EL (cell line): ENCODE measurements around the gene ZNF71.

Source experiments
- DNase-seq: peaks from one replicate; pipeline ENCODE4 v3.0.0-alpha.2; 2016

ZNF71 gene

GRCh38 chr19:56594783-56595547, at the start of gene ZNF71:
Gene ZNF71 (plus strand): TSS chr19:56595302. CDS start chr19:56601559, 6,257 bp downstream.
- peak; percentile 85 for DNase-seq

- DNase-seq = no peak
Measured at GRCh38 chr19:56547535-56547934, 47.6 kb upstream of the ZNF71 start.

GRCh38 chr19:56554272-56554869, 40.7 kb upstream of the ZNF71 start:
- no peak for DNase-seq

- DNase-seq = no peak
Measured at GRCh38 chr19:56562766-56563165, 32.3 kb upstream of the ZNF71 start.

GRCh38 chr19:56566904-56567273, 28.2 kb upstream of the ZNF71 start:
- peak; percentile 47 for DNase-seq

- DNase-seq = peak; percentile 94
Measured at GRCh38 chr19:56567274-56568120, 27.6 kb upstream of the ZNF71 start, which contains the start of gene ZNF470. Gene ZNF470 (plus strand): TSS chr19:56567468. CDS start chr19:56570312, 2,844 bp downstream.

DNA sequence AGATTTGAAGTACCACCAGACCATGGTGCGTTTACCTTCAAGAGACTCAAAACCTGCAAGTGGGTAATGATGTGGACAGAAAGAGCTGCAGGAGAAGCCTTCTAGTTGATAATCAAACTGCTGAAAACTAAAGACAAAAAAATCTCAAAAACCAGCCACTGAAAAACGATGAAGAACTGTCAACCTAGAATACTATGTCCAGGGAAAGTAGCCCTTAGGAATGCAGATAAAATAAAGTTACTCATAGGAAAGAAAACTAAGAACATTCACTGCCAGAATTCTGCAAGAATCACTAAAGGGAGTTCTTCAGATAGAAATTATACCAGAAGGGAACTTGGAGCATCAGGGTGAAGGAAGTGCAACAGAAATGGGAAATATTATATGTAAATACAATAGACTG, 22.5 kb upstream of the ZNF71 start:
- DNase-seq = no peak

GRCh38 chr19:56573914-56574313, 21.2 kb upstream of the ZNF71 start:
- DNase-seq = no peak

DNA sequence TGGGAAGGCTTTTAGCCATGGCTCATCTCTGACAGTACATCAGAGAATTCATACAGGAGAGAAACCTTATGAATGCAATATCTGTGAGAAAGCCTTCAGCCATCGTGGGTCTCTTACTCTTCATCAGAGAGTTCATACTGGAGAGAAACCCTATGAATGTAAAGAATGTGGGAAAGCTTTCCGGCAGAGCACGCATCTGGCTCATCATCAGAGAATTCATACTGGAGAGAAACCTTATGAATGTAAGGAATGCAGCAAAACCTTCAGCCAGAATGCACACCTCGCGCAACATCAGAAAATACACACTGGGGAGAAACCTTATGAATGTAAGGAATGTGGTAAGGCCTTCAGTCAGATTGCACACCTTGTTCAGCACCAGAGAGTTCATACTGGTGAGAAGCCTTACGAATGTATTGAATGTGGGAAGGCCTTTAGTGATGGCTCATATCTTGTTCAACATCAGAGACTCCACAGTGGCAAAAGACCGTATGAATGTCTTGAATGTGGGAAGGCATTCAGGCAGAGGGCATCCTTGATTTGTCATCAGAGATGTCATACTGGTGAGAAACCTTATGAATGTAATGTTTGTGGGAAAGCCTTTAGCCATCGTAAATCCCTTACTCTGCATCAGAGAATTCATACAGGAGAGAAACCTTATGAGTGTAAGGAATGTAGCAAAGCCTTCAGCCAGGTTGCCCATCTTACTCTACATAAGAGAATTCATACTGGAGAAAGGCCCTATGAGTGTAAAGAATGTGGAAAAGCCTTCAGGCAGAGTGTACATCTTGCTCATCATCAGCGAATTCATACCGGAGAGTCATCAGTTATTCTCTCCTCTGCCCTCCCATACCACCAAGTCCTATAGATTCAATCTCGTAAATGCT, 17.1 kb upstream of the ZNF71 start:
- DNase-seq = no peak

GRCh38 chr19:56594446-56594782, 688 bp upstream of the ZNF71 start:
- DNase-seq = no peak

- no peak for DNase-seq
Measured at GRCh38 chr19:56595548-56595899, 422 bp downstream of the ZNF71 start.

- DNase-seq = no peak
Measured at GRCh38 chr19:56596676-56597075, 1.6 kb downstream of the ZNF71 start.

DNA sequence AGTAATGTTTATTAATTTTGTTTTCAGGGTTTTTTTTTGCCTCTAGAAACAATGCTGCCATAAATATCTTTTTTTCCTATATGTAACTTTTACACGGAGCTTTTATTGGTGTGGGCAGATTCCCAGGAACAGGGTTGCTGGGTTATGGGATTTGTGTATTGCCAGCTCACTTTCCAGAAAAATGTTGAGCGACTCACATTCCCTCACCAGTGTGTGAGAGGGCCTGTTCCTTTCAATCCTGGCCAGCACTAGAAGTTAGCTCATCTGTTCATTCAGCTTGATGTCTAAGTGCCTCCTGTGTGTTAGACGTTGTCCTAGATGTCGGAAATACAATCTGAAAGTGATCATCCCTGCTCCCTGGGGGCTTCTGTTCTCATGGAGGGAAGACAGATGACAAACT, 2.6 kb downstream of the ZNF71 start:
- DNase-seq = peak; percentile 7

GRCh38 chr19:56601375-56601774, 6.3 kb downstream of the ZNF71 start:
- peak; percentile 1 for DNase-seq

DNA sequence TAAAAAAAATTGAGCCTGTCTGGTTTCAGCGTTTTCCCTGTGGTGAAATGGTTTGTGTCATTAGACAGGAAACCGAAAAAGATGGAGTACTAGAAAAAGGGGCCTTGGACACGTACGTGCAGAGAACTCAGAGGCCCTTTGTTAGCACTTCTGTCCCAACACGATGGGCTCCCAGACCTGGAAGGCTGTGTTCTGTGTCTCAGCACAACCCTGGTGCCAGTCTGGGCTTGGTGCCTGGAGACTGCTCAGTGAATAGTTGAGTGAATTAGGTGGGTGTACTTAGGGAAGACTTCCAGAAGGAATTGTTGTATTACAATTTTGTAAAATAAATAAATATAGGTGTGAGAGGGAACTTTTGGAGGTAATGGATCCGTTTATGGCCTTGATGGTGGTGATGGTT, 8.7 kb downstream of the ZNF71 start:
- DNase-seq = no peak

DNA sequence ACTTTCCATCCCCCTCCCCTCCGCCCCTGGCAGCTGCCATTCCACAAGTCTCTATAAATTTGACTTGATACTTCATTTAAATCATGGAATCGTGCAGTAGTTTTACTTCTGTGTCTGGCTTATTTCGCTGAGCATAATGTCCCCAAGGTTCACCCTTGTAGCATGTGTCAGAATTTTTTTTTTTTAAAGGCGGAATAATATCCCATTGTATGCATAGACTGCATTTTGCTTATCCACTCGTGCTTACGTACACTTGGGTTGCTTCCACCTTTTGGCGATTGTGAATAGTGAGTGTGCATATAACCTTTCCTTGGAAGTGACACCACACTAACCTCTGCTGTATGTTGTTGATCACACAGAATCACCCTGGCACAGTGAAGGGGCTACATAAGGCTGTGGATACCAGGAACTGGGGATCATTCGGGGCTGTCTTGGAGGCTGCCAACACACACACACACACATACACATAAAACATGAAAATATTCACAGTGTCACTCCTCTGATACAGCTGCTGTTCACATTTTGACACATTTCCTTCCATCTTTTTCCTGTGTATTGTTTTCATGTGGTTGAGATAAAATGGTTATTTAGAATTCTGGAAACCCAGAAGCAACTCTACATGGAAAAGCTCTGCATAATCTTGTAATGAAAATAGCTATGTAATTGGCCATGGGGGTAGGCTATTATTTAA, 13.3 kb downstream of the ZNF71 start:
- no peak for DNase-seq

- no peak for DNase-seq
Measured at GRCh38 chr19:56611288-56611687, 16.2 kb downstream of the ZNF71 start.

GRCh38 chr19:56612737-56613136, 17.6 kb downstream of the ZNF71 start:
- DNase-seq = no peak

DNA sequence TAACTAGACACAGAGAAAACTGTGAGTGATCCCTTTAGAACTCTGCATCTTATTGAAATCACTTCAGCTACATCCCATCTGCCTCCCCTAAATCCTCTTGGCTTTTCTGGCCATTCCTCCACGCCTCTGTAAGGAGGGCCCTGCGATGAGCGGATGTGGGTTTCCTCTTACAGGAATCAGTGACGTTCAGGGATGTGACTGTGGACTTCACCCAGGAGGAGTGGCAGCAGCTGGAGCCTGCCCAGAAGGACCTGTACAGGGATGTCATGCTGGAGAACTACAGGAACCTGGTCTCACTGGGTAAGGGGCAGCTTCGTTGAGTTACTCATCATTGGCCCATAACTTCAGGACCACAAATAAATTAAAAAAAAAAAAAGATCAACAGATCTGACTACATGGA, 18.5 kb downstream of the ZNF71 start:
- DNase-seq = no peak

- no peak for DNase-seq
Measured at GRCh38 chr19:56617531-56617930, 22.4 kb downstream of the ZNF71 start.

GRCh38 chr19:56619121-56619520, 24.0 kb downstream of the ZNF71 start:
- DNase-seq = no peak

DNA sequence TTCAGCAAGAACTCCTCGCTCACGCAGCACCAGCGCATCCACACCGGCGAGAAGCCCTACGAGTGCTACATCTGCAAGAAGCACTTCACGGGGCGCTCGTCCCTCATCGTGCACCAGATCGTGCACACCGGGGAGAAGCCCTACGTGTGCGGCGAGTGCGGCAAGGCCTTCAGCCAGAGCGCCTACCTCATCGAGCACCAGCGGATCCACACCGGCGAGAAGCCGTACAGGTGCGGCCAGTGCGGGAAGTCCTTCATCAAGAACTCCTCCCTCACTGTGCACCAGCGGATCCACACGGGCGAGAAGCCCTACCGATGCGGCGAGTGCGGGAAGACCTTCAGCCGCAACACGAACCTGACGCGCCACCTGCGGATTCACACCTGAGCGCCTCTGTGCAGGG, 27.3 kb downstream of the ZNF71 start:
- no peak for DNase-seq
